Thyroid gland (tissue), 4 donors: ENCODE data around the gene EEF2.
"Not testable (repeated sequence)": the region's sequence is repeated elsewhere in the genome, so short reads cannot be mapped to it uniquely, and the experiment has no call there.

Experiments used
- POLR2A ChIP-seq, 2 donors: fragments of 450-650 bp; IDR thresholded peaks; one replicate each; pipeline ENCODE4 v1.6.1; 2017; ENCODE audit warnings: antibody characterized with exemption in 2 of 2, mild to moderate bottlenecking in 2 of 2, moderate library complexity in 1 of 2
- TF ChIP-seq, protein P1 (sequence below), 6 experiments: fragments of 200-600 bp in 3 of 6; fragments of 450-650 bp in 3 of 6; sonication (generic) in 3 of 6; IDR thresholded peaks; one replicate each; pipeline ENCODE4 v1.5.1; 2016 to 2019; ENCODE audit warnings: antibody characterized with exemption in 6 of 6, mild to moderate bottlenecking in 2 of 6, inconsistent platforms in 1 of 6, moderate library complexity in 1 of 6

DNA sequence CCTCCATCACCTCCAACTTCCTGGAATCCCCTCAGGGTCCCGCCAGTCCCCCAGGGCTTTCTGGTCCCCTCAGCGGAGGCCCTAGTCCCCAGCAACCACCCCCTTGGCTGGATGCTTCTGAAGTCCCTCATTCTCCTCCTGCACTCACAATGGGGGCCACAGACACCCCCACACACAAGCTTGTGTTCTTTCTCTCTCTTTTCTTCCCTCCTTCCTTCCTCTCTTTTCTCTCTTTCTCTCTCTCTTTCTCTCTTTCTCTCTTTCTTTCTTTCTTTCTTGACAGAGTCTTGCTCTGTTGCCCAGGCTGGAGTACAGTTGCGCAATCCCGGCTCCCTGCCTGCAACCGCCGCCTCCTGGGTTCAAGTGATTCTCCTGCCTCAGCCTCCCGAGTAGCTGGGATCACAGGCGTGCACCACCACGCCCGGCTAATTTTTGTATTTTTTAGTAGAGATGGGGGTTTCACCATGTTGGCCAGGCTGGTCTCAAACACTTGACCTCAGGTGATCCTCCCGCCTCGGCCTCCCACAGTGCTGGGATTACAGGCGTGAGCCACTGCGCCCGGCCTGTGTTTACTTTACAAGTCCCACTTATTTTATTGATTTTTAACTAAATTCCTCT is 37.8 kb downstream of the EEF2 start:
- TF ChIP-seq, protein P1, sequence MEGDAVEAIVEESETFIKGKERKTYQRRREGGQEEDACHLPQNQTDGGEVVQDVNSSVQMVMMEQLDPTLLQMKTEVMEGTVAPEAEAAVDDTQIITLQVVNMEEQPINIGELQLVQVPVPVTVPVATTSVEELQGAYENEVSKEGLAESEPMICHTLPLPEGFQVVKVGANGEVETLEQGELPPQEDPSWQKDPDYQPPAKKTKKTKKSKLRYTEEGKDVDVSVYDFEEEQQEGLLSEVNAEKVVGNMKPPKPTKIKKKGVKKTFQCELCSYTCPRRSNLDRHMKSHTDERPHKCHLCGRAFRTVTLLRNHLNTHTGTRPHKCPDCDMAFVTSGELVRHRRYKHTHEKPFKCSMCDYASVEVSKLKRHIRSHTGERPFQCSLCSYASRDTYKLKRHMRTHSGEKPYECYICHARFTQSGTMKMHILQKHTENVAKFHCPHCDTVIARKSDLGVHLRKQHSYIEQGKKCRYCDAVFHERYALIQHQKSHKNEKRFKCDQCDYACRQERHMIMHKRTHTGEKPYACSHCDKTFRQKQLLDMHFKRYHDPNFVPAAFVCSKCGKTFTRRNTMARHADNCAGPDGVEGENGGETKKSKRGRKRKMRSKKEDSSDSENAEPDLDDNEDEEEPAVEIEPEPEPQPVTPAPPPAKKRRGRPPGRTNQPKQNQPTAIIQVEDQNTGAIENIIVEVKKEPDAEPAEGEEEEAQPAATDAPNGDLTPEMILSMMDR (IDR thresholded peaks at IDR 0.05): not testable (repeated sequence)
- TF ChIP-seq POLR2A (IDR thresholded peaks at IDR 0.05): not testable (repeated sequence)
